Neural cell (in vitro differentiated cells): ENCODE results near the gene ITGAD. TPM values are rescaled to one million over a fixed set of nuclear protein-coding genes. Genes with fewer than 3 reads are reported as not detected.

Source experiments
- H2AFZ ChIP-seq: fragments of 200-600, 300-800 bp; sonication (generic), shearing (Covaris generic); 2 replicates; pipeline ENCODE4 v1.6.0; 2014; ENCODE audit warnings: low read depth, mild to moderate bottlenecking, antibody characterized with exemption, low read length, moderate library complexity
- H3F3A ChIP-seq: fragments of 200-600 bp; shearing (Covaris generic); 2 replicates; pipeline ENCODE4 v1.6.1; 2016; ENCODE audit warnings: mild to moderate bottlenecking, moderate library complexity, mixed read lengths, antibody characterized with exemption, low read length; ENCODE audit not compliant: insufficient read depth, poor library complexity, severe bottlenecking
- H3K27ac ChIP-seq: fragments of 200-600, 300-800 bp; sonication (generic), shearing (Covaris generic); 2 replicates; pipeline ENCODE4 v1.5.1; 2014; ENCODE audit warnings: mild to moderate bottlenecking, low read length, moderate library complexity
- H3K27me3 ChIP-seq: fragments of 300-800, 200-600 bp; sonication (generic), shearing (Covaris generic); 2 replicates; pipeline ENCODE4 v1.6.0; 2014; ENCODE audit warnings: mild to moderate bottlenecking, low read depth, low read length, moderate library complexity; ENCODE audit not compliant: insufficient read depth
- H3K36me3 ChIP-seq: fragments of 300-800, 200-600 bp; sonication (generic), shearing (Covaris generic); 2 replicates; pipeline ENCODE4 v1.5.1; 2014; ENCODE audit warnings: mild to moderate bottlenecking, antibody characterized with exemption, low read length, moderate library complexity; ENCODE audit not compliant: insufficient read depth
- H3K4me2 ChIP-seq: fragments of 300-800, 200-600 bp; sonication (generic), shearing (Covaris generic); 2 replicates; pipeline ENCODE4 v1.6.0; 2014; ENCODE audit warnings: mild to moderate bottlenecking, low read length
- H3K4me3 ChIP-seq: fragments of 300-800, 200-600 bp; sonication (generic), shearing (Covaris generic); 2 replicates; pipeline ENCODE4 v1.5.1; 2014; ENCODE audit warnings: mild to moderate bottlenecking, low read length, moderate library complexity
- H3K79me2 ChIP-seq: fragments of 200-600 bp; shearing (Covaris generic); replicated peaks from 2 replicates; pipeline ENCODE4 v1.6.0; 2014; ENCODE audit warnings: mild to moderate bottlenecking, low read length, moderate library complexity; ENCODE audit not compliant: insufficient read depth
- H3K9ac ChIP-seq: fragments of 300-800, 200-600 bp; sonication (generic), shearing (Covaris generic); 2 replicates; pipeline ENCODE4 v1.6.1; 2016; ENCODE audit warnings: mild to moderate bottlenecking, low read length, mixed read lengths
- H3K9me2 ChIP-seq: fragments of 200-600 bp; shearing (Covaris generic); 2 replicates; pipeline ENCODE4 v1.6.1; 2016; ENCODE audit warnings: mild to moderate bottlenecking, low read length, mixed read lengths; ENCODE audit not compliant: insufficient read depth
- H3K9me3 ChIP-seq: fragments of 200-600, 300-800 bp; sonication (generic), shearing (Covaris generic); 2 replicates; pipeline ENCODE4 v1.6.1; 2016; ENCODE audit warnings: mild to moderate bottlenecking, mixed run types, low read length, moderate library complexity, mixed read lengths
- H4K20me1 ChIP-seq: fragments of 200-600 bp; shearing (Covaris generic); 2 replicates; pipeline ENCODE4 v1.6.1; 2016; ENCODE audit warnings: mild to moderate bottlenecking, mixed run types; ENCODE audit not compliant: insufficient read depth
- EP300 ChIP-seq: fragments of 450-650 bp; conservative IDR thresholded peaks from 2 replicates; pipeline ENCODE4 v1.6.1; 2014; ENCODE audit warnings: antibody characterized with exemption, mild to moderate bottlenecking, moderate library complexity; ENCODE audit not compliant: poor library complexity, severe bottlenecking
- EZH2 ChIP-seq: fragments of 200-600, 300-800 bp; shearing (Covaris generic), sonication (generic); IDR thresholded peaks from 2 replicates; pipeline ENCODE4 v1.6.1; 2014; ENCODE audit warnings: antibody characterized with exemption, low read length, borderline replicate concordance, mild to moderate bottlenecking; ENCODE audit not compliant: insufficient read depth, poor library complexity, severe bottlenecking
- MXI1 ChIP-seq: fragments of 450-650 bp; conservative IDR thresholded peaks from 2 replicates; pipeline ENCODE4 v1.6.1; 2014; ENCODE audit warnings: antibody characterized with exemption, mild to moderate bottlenecking; ENCODE audit not compliant: poor library complexity, severe bottlenecking
- POLR2AphosphoS5 ChIP-seq: IDR thresholded peaks from 2 replicates; pipeline ENCODE4 v1.6.1; 2012
- RAD21 ChIP-seq: fragments of 450-650 bp; conservative IDR thresholded peaks from 2 replicates; pipeline ENCODE4 v1.6.1; 2014; ENCODE audit warnings: antibody characterized with exemption, mild to moderate bottlenecking, moderate library complexity
- SMC3 ChIP-seq: fragments of 450-650 bp; conservative IDR thresholded peaks from 2 replicates; pipeline ENCODE4 v1.6.1; 2014; ENCODE audit warnings: antibody characterized with exemption, mild to moderate bottlenecking, moderate library complexity; ENCODE audit not compliant: poor library complexity
- TAF1 ChIP-seq: IDR thresholded peaks from 2 replicates; pipeline ENCODE4 v1.6.1; 2012; ENCODE audit warnings: low read depth
- polyA plus RNA-seq: library from polyadenylated mRNA; depleted of rRNA; stranded (reverse); fragments of >200 nt; gene quantifications from 2 replicates; pipeline ENCODE4 v1.2.3, GENCODE V29; 2014
- TF ChIP-seq, protein P1 (sequence below): IDR thresholded peaks from 2 replicates; pipeline ENCODE4 v1.6.1; 2012; ENCODE audit warnings: borderline replicate concordance
- TF ChIP-seq, protein P2 (sequence below): fragments of 450-650 bp; IDR thresholded peaks from 2 replicates; pipeline ENCODE4 v1.5.1; 2014; ENCODE audit warnings: antibody characterized with exemption, mild to moderate bottlenecking, moderate library complexity; ENCODE audit not compliant: poor library complexity, severe bottlenecking

Gene ITGAD
- polyA plus RNA-seq, 1 donor from 2014 or later: not detected

DNA sequence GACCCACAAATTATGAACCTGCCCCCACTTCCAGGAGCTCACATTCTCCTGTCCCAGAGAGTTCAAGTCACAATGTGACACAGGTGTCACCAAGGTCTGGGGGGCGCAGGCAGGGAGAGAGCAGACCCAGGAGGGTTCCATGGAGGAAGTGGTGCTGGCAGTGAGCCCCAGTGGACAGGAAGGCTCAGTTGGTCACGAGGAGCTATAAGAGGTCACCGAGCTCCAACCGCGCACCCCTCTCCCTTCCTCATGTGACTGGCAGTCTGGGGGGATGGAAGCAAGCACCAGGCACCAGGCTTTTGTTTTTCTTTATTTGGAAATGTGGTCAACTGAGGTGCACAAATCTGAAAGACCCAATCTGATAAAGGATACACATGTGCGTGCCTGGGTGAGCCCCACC lies 2.5 kb downstream of the ITGAD start:
- no peaks in the 10 kb centered on the region for H4K20me1 ChIP-seq
- no peak for TF ChIP-seq RAD21
- TF ChIP-seq SMC3: no peak
- TF ChIP-seq EP300: no peak
- no peak for TF ChIP-seq MXI1
- no peak for TF ChIP-seq POLR2AphosphoS5
- TF ChIP-seq, protein P1, sequence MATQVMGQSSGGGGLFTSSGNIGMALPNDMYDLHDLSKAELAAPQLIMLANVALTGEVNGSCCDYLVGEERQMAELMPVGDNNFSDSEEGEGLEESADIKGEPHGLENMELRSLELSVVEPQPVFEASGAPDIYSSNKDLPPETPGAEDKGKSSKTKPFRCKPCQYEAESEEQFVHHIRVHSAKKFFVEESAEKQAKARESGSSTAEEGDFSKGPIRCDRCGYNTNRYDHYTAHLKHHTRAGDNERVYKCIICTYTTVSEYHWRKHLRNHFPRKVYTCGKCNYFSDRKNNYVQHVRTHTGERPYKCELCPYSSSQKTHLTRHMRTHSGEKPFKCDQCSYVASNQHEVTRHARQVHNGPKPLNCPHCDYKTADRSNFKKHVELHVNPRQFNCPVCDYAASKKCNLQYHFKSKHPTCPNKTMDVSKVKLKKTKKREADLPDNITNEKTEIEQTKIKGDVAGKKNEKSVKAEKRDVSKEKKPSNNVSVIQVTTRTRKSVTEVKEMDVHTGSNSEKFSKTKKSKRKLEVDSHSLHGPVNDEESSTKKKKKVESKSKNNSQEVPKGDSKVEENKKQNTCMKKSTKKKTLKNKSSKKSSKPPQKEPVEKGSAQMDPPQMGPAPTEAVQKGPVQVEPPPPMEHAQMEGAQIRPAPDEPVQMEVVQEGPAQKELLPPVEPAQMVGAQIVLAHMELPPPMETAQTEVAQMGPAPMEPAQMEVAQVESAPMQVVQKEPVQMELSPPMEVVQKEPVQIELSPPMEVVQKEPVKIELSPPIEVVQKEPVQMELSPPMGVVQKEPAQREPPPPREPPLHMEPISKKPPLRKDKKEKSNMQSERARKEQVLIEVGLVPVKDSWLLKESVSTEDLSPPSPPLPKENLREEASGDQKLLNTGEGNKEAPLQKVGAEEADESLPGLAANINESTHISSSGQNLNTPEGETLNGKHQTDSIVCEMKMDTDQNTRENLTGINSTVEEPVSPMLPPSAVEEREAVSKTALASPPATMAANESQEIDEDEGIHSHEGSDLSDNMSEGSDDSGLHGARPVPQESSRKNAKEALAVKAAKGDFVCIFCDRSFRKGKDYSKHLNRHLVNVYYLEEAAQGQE: no peak
- TF ChIP-seq EZH2: no peak
- TF ChIP-seq, protein P2, sequence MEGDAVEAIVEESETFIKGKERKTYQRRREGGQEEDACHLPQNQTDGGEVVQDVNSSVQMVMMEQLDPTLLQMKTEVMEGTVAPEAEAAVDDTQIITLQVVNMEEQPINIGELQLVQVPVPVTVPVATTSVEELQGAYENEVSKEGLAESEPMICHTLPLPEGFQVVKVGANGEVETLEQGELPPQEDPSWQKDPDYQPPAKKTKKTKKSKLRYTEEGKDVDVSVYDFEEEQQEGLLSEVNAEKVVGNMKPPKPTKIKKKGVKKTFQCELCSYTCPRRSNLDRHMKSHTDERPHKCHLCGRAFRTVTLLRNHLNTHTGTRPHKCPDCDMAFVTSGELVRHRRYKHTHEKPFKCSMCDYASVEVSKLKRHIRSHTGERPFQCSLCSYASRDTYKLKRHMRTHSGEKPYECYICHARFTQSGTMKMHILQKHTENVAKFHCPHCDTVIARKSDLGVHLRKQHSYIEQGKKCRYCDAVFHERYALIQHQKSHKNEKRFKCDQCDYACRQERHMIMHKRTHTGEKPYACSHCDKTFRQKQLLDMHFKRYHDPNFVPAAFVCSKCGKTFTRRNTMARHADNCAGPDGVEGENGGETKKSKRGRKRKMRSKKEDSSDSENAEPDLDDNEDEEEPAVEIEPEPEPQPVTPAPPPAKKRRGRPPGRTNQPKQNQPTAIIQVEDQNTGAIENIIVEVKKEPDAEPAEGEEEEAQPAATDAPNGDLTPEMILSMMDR: no peak
- TF ChIP-seq TAF1: no peak

DNA sequence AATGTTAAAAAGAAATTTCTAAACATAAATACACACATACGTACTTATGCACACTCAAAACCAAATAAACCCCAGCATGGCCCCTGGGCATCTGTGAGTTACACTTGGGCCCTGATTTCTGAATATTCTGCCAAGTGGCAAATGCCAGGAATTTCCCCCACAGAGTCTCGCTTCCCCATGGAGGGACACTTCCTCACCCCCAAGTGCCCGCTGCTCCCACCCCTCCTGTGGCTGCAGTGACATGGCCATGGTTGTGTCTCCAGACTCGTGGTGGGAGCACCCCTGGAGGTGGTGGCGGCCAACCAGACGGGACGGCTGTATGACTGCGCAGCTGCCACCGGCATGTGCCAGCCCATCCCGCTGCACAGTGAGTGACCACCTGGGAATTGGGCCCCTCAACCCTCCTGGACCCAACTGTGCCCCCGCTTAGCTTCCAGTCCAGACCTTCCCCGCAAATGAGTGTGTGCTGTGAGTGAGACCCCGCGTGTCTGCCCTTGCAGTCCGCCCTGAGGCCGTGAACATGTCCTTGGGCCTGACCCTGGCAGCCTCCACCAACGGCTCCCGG lies 4.0 kb downstream of the ITGAD start:
- no peaks in the 10 kb centered on the region for H3K9me3 ChIP-seq
- no peaks in the 10 kb centered on the region for H3K27me3 ChIP-seq
- H4K20me1 ChIP-seq: no peaks in the 10 kb centered on the region
- no peaks in the 10 kb centered on the region for H3F3A ChIP-seq
- no peak overlapping the region for H3K4me2 ChIP-seq
- no peaks in the 10 kb centered on the region for H3K79me2 ChIP-seq
- H2AFZ ChIP-seq: no peak overlapping the region
- no peak overlapping the region for H3K9ac ChIP-seq
- TF ChIP-seq SMC3 (no peak), RAD21 (no peak), EP300 (no peak), TAF1 (no peak), EZH2 (no peak), MXI1 (no peak)
- TF ChIP-seq, protein P2: no peak
- H3K36me3 ChIP-seq: no peaks in the 10 kb centered on the region
- no peak overlapping the region for H3K27ac ChIP-seq
- H3K9me2 ChIP-seq: no peaks in the 10 kb centered on the region
- no peak overlapping the region for H3K4me3 ChIP-seq

More for the DNA sequence above, 2.5 kb downstream of the ITGAD start:
- Histone ChIP-seq H3K4me2 (no peak overlapping the region), H3K27me3 (no peaks in the 10 kb centered on the region), H3K27ac (no peak overlapping the region), H3K36me3 (no peaks in the 10 kb centered on the region), H3K9ac (no peak overlapping the region), H3K9me2 (no peaks in the 10 kb centered on the region), H3F3A (no peaks in the 10 kb centered on the region), H3K79me2 (no peaks in the 10 kb centered on the region), H3K4me3 (no peak overlapping the region), H2AFZ (no peak overlapping the region), H3K9me3 (no peaks in the 10 kb centered on the region)
